K562 (cell line): ENCODE measurements around the gene DYNC1H1. TPM values are rescaled to one million over a fixed set of nuclear protein-coding genes. Genes with fewer than 3 reads are reported as not detected.

Experiments
- ATAC-seq: fragments of 200-7000 bp; cut with Tn5 transposase; 3 replicates; pipeline ENCODE4 v1.9.1; 2020; ENCODE audit warnings: moderate library complexity
- BruUV-seq: library from RNA; stranded (reverse); fragments of 400-500 nt; replicated peaks from 2 replicates; lab custom pipeline; 2021; lab: Mats Ljungman, UMichigan
- CTCF ChIA-PET: fragments of 300-600 bp; formaldehyde crosslinking; extraction: SDS; loops from one replicate; lab custom pipeline; 2021; ENCODE audit warnings: low intra/inter-chr PET ratio; lab: Yijun Ruan, JAX
- POLR2A ChIA-PET: fragments of 300-600, 350-650 bp; sonication (Branson Sonifier 250); formaldehyde crosslinking; extraction: SDS; loops from one replicate; lab custom pipeline; 2021; ENCODE audit warnings: antibody characterized with exemption, inconsistent platforms; lab: Yijun Ruan, JAX
- DNase-seq, 4 experiments: peaks; one replicate each; pipeline versions ENCODE4 v3.0.0 to v3.0.0-alpha.2; 2011 to 2018; ENCODE audit warnings: low spot score in 3 of 4, mixed read lengths in 3 of 4; ENCODE audit errors: extremely low read depth in 1 of 4
- FAIRE-seq: peaks from 2 replicates; lab custom pipeline; 2011; peaks lifted over from hg19 to GRCh38; lab: Jason Lieb, UNC
- H2AFZ ChIP-seq: 2 replicates; pipeline ENCODE4 v1.6.0; 2011; ENCODE audit warnings: low read depth, low read length, control low read depth, inconsistent platforms
- H3K27ac ChIP-seq: fragments of 200-600 bp; 3 replicates; pipeline ENCODE4 v1.8.0; 2011; ENCODE audit warnings: low read depth, mild to moderate bottlenecking, control low read depth, inconsistent platforms, low read length, moderate library complexity, mixed read lengths; ENCODE audit errors: extremely low read depth
- H3K27me3 ChIP-seq, 2 experiments: fragments of 300-600 bp in 1 of 2; 2 replicates in 1 of 2; 3 replicates in 1 of 2; pipeline versions ENCODE4 v1.6.0 to v1.8.0; 2011; ENCODE audit warnings: inconsistent platforms in 2 of 2, low read length in 2 of 2, mild to moderate bottlenecking in 1 of 2, mixed read lengths in 1 of 2, moderate library complexity in 1 of 2; ENCODE audit not compliant: control insufficient read depth in 2 of 2, insufficient read depth in 2 of 2
- H3K36me3 ChIP-seq: fragments of 300-600 bp; 3 replicates; pipeline ENCODE4 v1.8.0; 2011; ENCODE audit warnings: mild to moderate bottlenecking, low read length, inconsistent platforms; ENCODE audit not compliant: control insufficient read depth, insufficient read depth
- H3K4me1 ChIP-seq, 2 experiments: fragments of 200-600 bp in 1 of 2; replicated peaks in 1 of 2; 2 replicates in 1 of 2; 3 replicates in 1 of 2; pipeline versions ENCODE4 v1.5.1 to v1.8.0; 2011; ENCODE audit warnings: inconsistent platforms in 2 of 2, low read length in 2 of 2, mild to moderate bottlenecking in 1 of 2, mixed read lengths in 1 of 2, moderate library complexity in 1 of 2; ENCODE audit not compliant: control insufficient read depth in 2 of 2, insufficient read depth in 2 of 2
- H3K4me2 ChIP-seq: 2 replicates; pipeline ENCODE4 v1.6.1; 2011; ENCODE audit warnings: low read length, control low read depth, inconsistent platforms, mixed read lengths; ENCODE audit not compliant: insufficient read depth
- H3K4me3 ChIP-seq: fragments of 200-600 bp; sonication (generic), shearing (Covaris generic); 2 replicates; pipeline ENCODE4 v1.5.1; 2016; ENCODE audit warnings: control low read depth, inconsistent platforms
- H3K79me2 ChIP-seq: fragments of 200-600 bp; 3 replicates; pipeline ENCODE4 v1.8.0; 2011; ENCODE audit warnings: low read length, inconsistent platforms; ENCODE audit not compliant: control insufficient read depth, insufficient read depth
- H3K9ac ChIP-seq, 2 experiments: 2 replicates each; pipeline versions ENCODE4 v1.6.0 to v1.6.1; 2011; ENCODE audit warnings: low read depth in 2 of 2, low read length in 2 of 2, control low read depth in 1 of 2, inconsistent platforms in 1 of 2, mild to moderate bottlenecking in 1 of 2, mixed read lengths in 1 of 2; ENCODE audit not compliant: insufficient read depth in 1 of 2
- H3K9me1 ChIP-seq: one replicate; pipeline ENCODE4 v1.6.0; 2011; ENCODE audit warnings: inconsistent platforms, mild to moderate bottlenecking, low read length, moderate library complexity; ENCODE audit not compliant: control insufficient read depth, insufficient read depth
- H3K9me3 ChIP-seq: replicated peaks from 2 replicates; pipeline ENCODE4 v1.5.1; 2011; ENCODE audit warnings: low read depth, low read length, inconsistent platforms; ENCODE audit not compliant: control insufficient read depth, insufficient read depth
- H4K20me1 ChIP-seq: replicated peaks from 2 replicates; pipeline ENCODE4 v1.6.1; 2011; ENCODE audit warnings: low read length, inconsistent platforms, mixed read lengths; ENCODE audit not compliant: control insufficient read depth, insufficient read depth
- BCOR ChIP-seq: fragments of 450-650 bp; IDR thresholded peaks from 2 replicates; pipeline ENCODE4 v1.6.1; 2016
- CHD2 ChIP-seq: IDR thresholded peaks from 2 replicates; pipeline ENCODE4 v1.6.1; 2011; ENCODE audit warnings: low read depth, low read length
- COPS2 ChIP-seq: fragments of 450-650 bp; conservative IDR thresholded peaks from 2 replicates; pipeline ENCODE4 v1.6.1; 2016; ENCODE audit warnings: mild to moderate bottlenecking, moderate library complexity
- E2F8 ChIP-seq: fragments of 450-650 bp; IDR thresholded peaks from 2 replicates; pipeline ENCODE4 v1.7.1; 2018; ENCODE audit warnings: mild to moderate bottlenecking, low read depth; ENCODE audit not compliant: partially characterized antibody
- EP300 ChIP-seq: IDR thresholded peaks from 2 replicates; pipeline ENCODE4 v1.6.1; 2012; ENCODE audit warnings: low read length, improper control_type of control experiment
- HIVEP1 ChIP-seq: fragments of 250-450 bp; sonication (Bioruptor Pico); IDR thresholded peaks from 2 replicates; pipeline ENCODE4 v1.4.0; 2020; ENCODE audit warnings: mild to moderate bottlenecking
- MYNN ChIP-seq, 2 experiments: sonication (generic); formaldehyde crosslinking in 1 of 2; IDR thresholded peaks; 2 replicates each; pipeline versions ENCODE4 v1.5.0 to v1.6.1; 2016 to 2020; ENCODE audit warnings: antibody characterized with exemption in 1 of 2, missing genetic modification reagents in 1 of 2
- NFYB ChIP-seq: IDR thresholded peaks from 2 replicates; pipeline ENCODE4 v1.6.1; 2011; ENCODE audit warnings: mild to moderate bottlenecking, moderate library complexity; ENCODE audit not compliant: insufficient read length; ENCODE audit errors: extremely low read depth
- NR1H2 ChIP-seq: sonication (generic); formaldehyde crosslinking; IDR thresholded peaks from 2 replicates; pipeline ENCODE4 v1.4.0; 2020; ENCODE audit warnings: mild to moderate bottlenecking, missing genetic modification reagents
- SRF ChIP-seq, 2 experiments: fragments of 250-450, 450-650 bp in 1 of 2; sonication (Bioruptor Pico) in 1 of 2; sonication (generic) in 1 of 2; formaldehyde crosslinking; IDR thresholded peaks; 2 replicates each; pipeline versions ENCODE4 v1.5.0 to v1.5.1; 2020 to 2022; ENCODE audit warnings: mild to moderate bottlenecking in 1 of 2, missing genetic modification reagents in 1 of 2
- SRSF9 ChIP-seq: fragments of 200-400 bp; formaldehyde crosslinking; IDR thresholded peaks from 2 replicates; pipeline ENCODE4 v1.6.1; 2017; ENCODE audit warnings: low read depth, low read length, borderline replicate concordance
- THAP7 ChIP-seq: fragments of 250-450 bp; sonication (Bioruptor Pico); IDR thresholded peaks from 2 replicates; pipeline ENCODE4 v1.5.0; 2021
- ZNF121 ChIP-seq: sonication (generic); formaldehyde crosslinking; conservative IDR thresholded peaks from 2 replicates; pipeline ENCODE4 v1.8.0; 2022; ENCODE audit warnings: missing genetic modification reagents
- ZNF133 ChIP-seq: fragments of 250-450 bp; sonication (Bioruptor Pico); IDR thresholded peaks from 2 replicates; pipeline ENCODE4 v1.4.0; 2020; ENCODE audit warnings: mild to moderate bottlenecking
- ZNF23 ChIP-seq: fragments of 250-450 bp; sonication (Bioruptor Pico); IDR thresholded peaks from 2 replicates; pipeline ENCODE4 v1.4.0; 2020; ENCODE audit warnings: mild to moderate bottlenecking
- ZNF408 ChIP-seq: fragments of 250-450 bp; sonication (Bioruptor Pico); IDR thresholded peaks from 2 replicates; pipeline ENCODE4 v1.4.0; 2020; ENCODE audit warnings: low read depth, mild to moderate bottlenecking, moderate library complexity
- WGBS: fragments of 100-300 bp; shearing (Covaris generic); methylation state at CpG from one replicate; pipeline ENCODE4 v1.1.6; 2016; ENCODE audit warnings: low coverage, mixed read lengths; ENCODE audit not compliant: insufficient coverage; ENCODE audit errors: missing lambda C conversion rate; 5-methylcytosine and 5-hydroxymethylcytosine counted together
- in situ Hi-C: fragments of 300-500 bp; cut with MboI; formaldehyde crosslinking; loops from 4 replicates; pipeline ENCODE4 v1.15.0; 2018; ENCODE audit warnings: inconsistent platforms, mixed read lengths
- intact Hi-C: fragments of 100-400 bp; cut with micrococcal nuclease; formaldehyde crosslinking; loops from 2 replicates; pipeline ENCODE4 v1.14.2; 2022
- polyA plus RNA-seq, 8 experiments: library from polyadenylated mRNA; depleted of rRNA in 4 of 8; stranded (reverse) in 5 of 8; unstranded in 3 of 8; fragments of >200 nt; fragmentation: Nextera tagmentation in 2 of 8; fragmentation: Illumina TruSeq in 1 of 8; extraction: Ambion mirVana in 2 of 8; extraction: Trizol in 1 of 8; gene quantifications; 2 replicates each; pipeline versions ENCODE4 v1.2.1 to v1.2.3, GENCODE V29; 2011 to 2014; ENCODE audit warnings: inconsistent platforms in 1 of 8, missing spikeins in 1 of 8
- total RNA-seq, 7 experiments: library from RNA; depleted of rRNA in 6 of 7; stranded (reverse); fragments of >200 nt in 6 of 7; fragmentation: Illumina TruSeq in 2 of 7; extraction: Trizol in 2 of 7; gene quantifications; 2 replicates each; pipeline versions ENCODE4 v1.2.1 to v1.2.3, GENCODE V29; 2011 to 2021; ENCODE audit warnings: low replicate concordance in 1 of 7

Gene DYNC1H1
- total and polyA plus RNA-seq, 9 of the 15 experiments (the other 6 are each of a cell fraction or from before 2014, with no cell fraction given), result 31.9 to 335 (median 115) TPM

- DNase-seq, result no peak
- ATAC-seq, result no peak
- no peaks in the 10 kb centered on the region for H4K20me1 ChIP-seq
- H3K36me3 ChIP-seq, result peaks cover 84% of the 10 kb centered on the region
- no peaks in the 10 kb centered on the region for H3K4me1 ChIP-seq
- in situ Hi-C loops, result no loop called here
- FAIRE-seq, result no peak
- WGBS, result 96% methylated on average over 10 of the region's 10 CpGs
- ChIA-PET CTCF (no interaction called here), POLR2A (no interaction called here)
- no peak overlapping the region for H2AFZ ChIP-seq
- no peak overlapping the region for H3K27ac ChIP-seq
- H3K9me3 ChIP-seq, result no peaks in the 10 kb centered on the region
- H3K27me3 ChIP-seq, result no peaks in the 10 kb centered on the region
- no TSS peak for BruUV-seq
- peaks cover 10% of the 10 kb centered on the region for H3K79me2 ChIP-seq
- TF ChIP-seq BCOR, result no peak
- H3K9ac ChIP-seq, result no peak overlapping the region
- no peaks in the 10 kb centered on the region for H3K9me1 ChIP-seq
- intact Hi-C loops, result no loop called here
- H3K4me2 ChIP-seq, result no peak overlapping the region
- no peak overlapping the region for H3K4me3 ChIP-seq
Measured at GRCh38 chr14:101980251-101980650, 15.9 kb downstream of the DYNC1H1 start.

GRCh38 chr14:101980700-101981099 lies 16.3 kb downstream of the DYNC1H1 start:
- Histone ChIP-seq H3K79me2 (0 out of 3 replicates have a peak, but pooled peaks cover 7% of the 10 kb centered on the region), H2AFZ (no peak overlapping the region), H3K9me3 (no peaks in the 10 kb centered on the region), H3K27me3 (no peaks in the 10 kb centered on the region), H3K9me1 (no peaks in the 10 kb centered on the region), H4K20me1 (no peaks in the 10 kb centered on the region), H3K36me3 (peaks cover 84% of the 10 kb centered on the region), H3K9ac (no peak overlapping the region), H3K4me2 (no peak overlapping the region), H3K4me3 (no peak overlapping the region), H3K4me1 (no peaks in the 10 kb centered on the region), H3K27ac (no peak overlapping the region)
- ATAC-seq (no peak), DNase-seq (no peak), FAIRE-seq (no peak)
- ChIA-PET CTCF (no interaction called here), POLR2A (no interaction called here)
- BruUV-seq, result no TSS peak
- intact Hi-C loops (no loop called here), in situ Hi-C loops (no loop called here)
- WGBS, result 76% methylated on average over 2 of the region's 2 CpGs
- TF ChIP-seq COPS2, result no peak
- no peak for TF ChIP-seq ZNF408 (CRISPR knock-in tag)
- TF ChIP-seq SRSF9, result no peak
- TF ChIP-seq ZNF23, result no peak
- TF ChIP-seq HIVEP1, result no peak
- TF ChIP-seq EP300, result no peak
- TF ChIP-seq ZNF121 (CRISPR knock-in tag), result no peak
- TF ChIP-seq CHD2, result no peak
- TF ChIP-seq NR1H2 (CRISPR knock-in tag), result no peak
- no peak for TF ChIP-seq ZNF133 (CRISPR knock-in tag)
- no peak for TF ChIP-seq THAP7 (CRISPR knock-in tag)
- no peak for TF ChIP-seq MYNN (IDR thresholded peaks at IDR 0.05)
- no peak for TF ChIP-seq MYNN (CRISPR knock-in tag; IDR thresholded peaks at IDR 0.05)
- TF ChIP-seq NFYB, result no peak
- no peak for TF ChIP-seq E2F8
- no peak for TF ChIP-seq SRF (CRISPR knock-in tag; IDR thresholded peaks at IDR 0.05)
